Measurements from ENCODE around the gene KIAA0586.
"Not testable (repeated sequence)": the region's sequence is repeated elsewhere in the genome, so short reads cannot be mapped to it uniquely, and the experiment has no call there.

The KIAA0586 gene

GRCh38 chr14:58525691-58526090 is 98.2 kb downstream of the KIAA0586 start:
- H3K9ac ChIP-seq (ENCODE audit: low read length); H2BK5ac ChIP-seq (ENCODE audit: low read depth, low read length, poor library complexity); H3K9me3 ChIP-seq (ENCODE audit: insufficient read depth, low read depth, low read length); H3K27ac ChIP-seq (ENCODE audit: low read depth, low read length); H2AK5ac ChIP-seq (ENCODE audit: low read length); H4K12ac ChIP-seq (ENCODE audit: low read depth, low read length); H3K79me1 ChIP-seq (ENCODE audit: low read length); H3K4ac ChIP-seq (ENCODE audit: low read depth, low read length); H3K4me2 ChIP-seq (ENCODE audit: low read length); H3K27me3 ChIP-seq (ENCODE audit: insufficient read depth, low read length); H2BK12ac ChIP-seq (ENCODE audit: low read length); H4K91ac ChIP-seq (ENCODE audit: low read depth, low read length); H3K79me2 ChIP-seq (ENCODE audit: control insufficient read depth, insufficient read depth, low read length, poor library complexity); DNase-seq; H4K8ac ChIP-seq (ENCODE audit: low read depth, low read length); H3K23ac ChIP-seq (ENCODE audit: low read length); H3K14ac ChIP-seq (ENCODE audit: low read length); H2BK120ac ChIP-seq (ENCODE audit: insufficient read depth, low read length, poor library complexity); H3K4me3 ChIP-seq (ENCODE audit: low read depth, low read length); H2AFZ ChIP-seq (ENCODE audit: insufficient read depth, low read length, poor library complexity); H3K36me3 ChIP-seq (ENCODE audit: control insufficient read depth in 1 of 2, insufficient read depth in 2 of 2, low read length in 2 of 2); H3K4me1 ChIP-seq (ENCODE audit: control insufficient read depth in 1 of 2, insufficient read depth in 2 of 2, low read length in 2 of 2); H3K18ac ChIP-seq (ENCODE audit: low read length): not testable (repeated sequence)
- WGBS (ENCODE audit: extremely low coverage, insufficient coverage, insufficient read length) = no CpG with 5 or more reads among the region's 10 CpGs

- H2BK12ac ChIP-seq (ENCODE audit: low read length) = no peak overlapping the region
- H3K79me1 ChIP-seq (ENCODE audit: low read length) = peaks cover 2% of the 10 kb centered on the region
- H3K4me2 ChIP-seq (ENCODE audit: low read length) = no peak overlapping the region
- peak overlapping the region; percentile 11 for H2BK5ac ChIP-seq (ENCODE audit: low read depth, low read length, poor library complexity)
- no peak overlapping the region for H3K4ac ChIP-seq (ENCODE audit: low read depth, low read length)
- H2AFZ ChIP-seq (ENCODE audit: insufficient read depth, low read length, poor library complexity) = no peak overlapping the region
- H3K4me3 ChIP-seq (ENCODE audit: low read depth, low read length) = no peak overlapping the region
- peak overlapping the region; percentile 90 for H3K27ac ChIP-seq (ENCODE audit: low read depth, low read length)
- no peak overlapping the region for H3K14ac ChIP-seq (ENCODE audit: low read length)
- H4K8ac ChIP-seq (ENCODE audit: low read depth, low read length) = no peak overlapping the region
- H4K12ac ChIP-seq (ENCODE audit: low read depth, low read length) = no peak overlapping the region
- no peak overlapping the region for H3K23ac ChIP-seq (ENCODE audit: low read length)
- no peak for DNase-seq
- no peaks in the 10 kb centered on the region for H3K79me2 ChIP-seq (ENCODE audit: control insufficient read depth, insufficient read depth, low read length, poor library complexity)
- no peak overlapping the region for H3K18ac ChIP-seq (ENCODE audit: low read length)
- H2AK5ac ChIP-seq (ENCODE audit: low read length) = no peak overlapping the region
- H3K4me1 ChIP-seq (ENCODE audit: control insufficient read depth in 1 of 2, insufficient read depth in 2 of 2, low read length in 2 of 2) = no peaks in the 10 kb centered on the region
- peak overlapping the region; percentile 15 for H4K91ac ChIP-seq (ENCODE audit: low read depth, low read length)
- H3K9me3 ChIP-seq (ENCODE audit: insufficient read depth, low read depth, low read length) = no peaks in the 10 kb centered on the region
- H3K36me3 ChIP-seq (ENCODE audit: control insufficient read depth in 1 of 2, insufficient read depth in 2 of 2, low read length in 2 of 2) = no peaks in the 10 kb centered on the region
- H3K9ac ChIP-seq (ENCODE audit: low read length) = no peak overlapping the region
- H3K27me3 ChIP-seq (ENCODE audit: insufficient read depth, low read length) = no peaks in the 10 kb centered on the region
- WGBS (ENCODE audit: extremely low coverage, insufficient coverage, insufficient read length) = no CpG with 5 or more reads among the region's 5 CpGs
- no peak overlapping the region for H2BK120ac ChIP-seq (ENCODE audit: insufficient read depth, low read length, poor library complexity)
Measured at GRCh38 chr14:58533446-58533845, 105.9 kb downstream of the KIAA0586 start.

GRCh38 chr14:58535044-58535443 is 107.5 kb downstream of the KIAA0586 start:
- no peak overlapping the region for H2AFZ ChIP-seq (ENCODE audit: insufficient read depth, low read length, poor library complexity)
- H3K79me1 ChIP-seq (ENCODE audit: low read length) = peaks cover 2% of the 10 kb centered on the region
- no peak overlapping the region for H3K23ac ChIP-seq (ENCODE audit: low read length)
- no peak overlapping the region for H3K4ac ChIP-seq (ENCODE audit: low read depth, low read length)
- H3K4me2 ChIP-seq (ENCODE audit: low read length) = no peak overlapping the region
- H3K27ac ChIP-seq (ENCODE audit: low read depth, low read length) = peak overlapping the region; percentile 52
- no peak overlapping the region for H3K9ac ChIP-seq (ENCODE audit: low read length)
- DNase-seq = peak in 1 of 2 donors; percentile 24
- no CpG with 5 or more reads among the region's 1 CpG for WGBS (ENCODE audit: extremely low coverage, insufficient coverage, insufficient read length)
- H3K36me3 ChIP-seq (ENCODE audit: control insufficient read depth in 1 of 2, insufficient read depth in 2 of 2, low read length in 2 of 2) = no peaks in the 10 kb centered on the region
- H4K8ac ChIP-seq (ENCODE audit: low read depth, low read length) = peak overlapping the region; percentile 54
- H4K91ac ChIP-seq (ENCODE audit: low read depth, low read length) = no peak overlapping the region
- no peaks in the 10 kb centered on the region for H3K27me3 ChIP-seq (ENCODE audit: insufficient read depth, low read length)
- H3K18ac ChIP-seq (ENCODE audit: low read length) = no peak overlapping the region
- peak overlapping the region; percentile 73 for H2BK5ac ChIP-seq (ENCODE audit: low read depth, low read length, poor library complexity)
- no peaks in the 10 kb centered on the region for H3K4me1 ChIP-seq (ENCODE audit: control insufficient read depth in 1 of 2, insufficient read depth in 2 of 2, low read length in 2 of 2)
- H3K4me3 ChIP-seq (ENCODE audit: low read depth, low read length) = no peak overlapping the region
- H3K9me3 ChIP-seq (ENCODE audit: insufficient read depth, low read depth, low read length) = no peaks in the 10 kb centered on the region
- peak overlapping the region; percentile 60 for H2BK120ac ChIP-seq (ENCODE audit: insufficient read depth, low read length, poor library complexity)
- no peak overlapping the region for H2AK5ac ChIP-seq (ENCODE audit: low read length)
- H3K79me2 ChIP-seq (ENCODE audit: control insufficient read depth, insufficient read depth, low read length, poor library complexity) = no peaks in the 10 kb centered on the region
- no peak overlapping the region for H2BK12ac ChIP-seq (ENCODE audit: low read length)
- H4K12ac ChIP-seq (ENCODE audit: low read depth, low read length) = no peak overlapping the region
- H3K14ac ChIP-seq (ENCODE audit: low read length) = no peak overlapping the region

GRCh38 chr14:58537004-58537403 is 109.5 kb downstream of the KIAA0586 start:
- H2BK120ac ChIP-seq (ENCODE audit: insufficient read depth, low read length, poor library complexity) = no peak overlapping the region
- H3K9me3 ChIP-seq (ENCODE audit: insufficient read depth, low read depth, low read length) = no peaks in the 10 kb centered on the region
- no peaks in the 10 kb centered on the region for H3K36me3 ChIP-seq (ENCODE audit: control insufficient read depth in 1 of 2, insufficient read depth in 2 of 2, low read length in 2 of 2)
- H3K79me2 ChIP-seq (ENCODE audit: control insufficient read depth, insufficient read depth, low read length, poor library complexity) = no peaks in the 10 kb centered on the region
- no CpG with 5 or more reads among the region's 3 CpGs for WGBS (ENCODE audit: extremely low coverage, insufficient coverage, insufficient read length)
- no peak overlapping the region for H3K18ac ChIP-seq (ENCODE audit: low read length)
- peaks cover 2% of the 10 kb centered on the region for H3K79me1 ChIP-seq (ENCODE audit: low read length)
- no peak for DNase-seq
- H3K4me3 ChIP-seq (ENCODE audit: low read depth, low read length) = no peak overlapping the region
- no peak overlapping the region for H3K23ac ChIP-seq (ENCODE audit: low read length)
- H2BK12ac ChIP-seq (ENCODE audit: low read length) = no peak overlapping the region
- no peak overlapping the region for H3K4me2 ChIP-seq (ENCODE audit: low read length)
- no peak overlapping the region for H4K91ac ChIP-seq (ENCODE audit: low read depth, low read length)
- no peak overlapping the region for H3K9ac ChIP-seq (ENCODE audit: low read length)
- H2BK5ac ChIP-seq (ENCODE audit: low read depth, low read length, poor library complexity) = no peak overlapping the region
- H3K4me1 ChIP-seq (ENCODE audit: control insufficient read depth in 1 of 2, insufficient read depth in 2 of 2, low read length in 2 of 2) = no peaks in the 10 kb centered on the region
- no peaks in the 10 kb centered on the region for H3K27me3 ChIP-seq (ENCODE audit: insufficient read depth, low read length)
- H4K8ac ChIP-seq (ENCODE audit: low read depth, low read length) = no peak overlapping the region
- H3K14ac ChIP-seq (ENCODE audit: low read length) = no peak overlapping the region
- H2AFZ ChIP-seq (ENCODE audit: insufficient read depth, low read length, poor library complexity) = no peak overlapping the region
- H3K27ac ChIP-seq (ENCODE audit: low read depth, low read length) = no peak overlapping the region
- no peak overlapping the region for H4K12ac ChIP-seq (ENCODE audit: low read depth, low read length)
- no peak overlapping the region for H3K4ac ChIP-seq (ENCODE audit: low read depth, low read length)
- H2AK5ac ChIP-seq (ENCODE audit: low read length) = no peak overlapping the region
